Lower leg skin (tissue), 4 donors: Measurements from ENCODE around the gene ZNF793. TPM values are rescaled to one million over a fixed set of nuclear protein-coding genes. Genes with fewer than 3 reads are reported as not detected.

ENCODE experiments used
- DNase-seq, 2 donors: peaks; one replicate each; pipeline ENCODE4 v3.0.0-alpha.2; 2019; ENCODE audit warnings: low spot score in 2 of 2
- H3K4me3 ChIP-seq: fragments of 200-600 bp; sonication (generic); 2 replicates; pipeline ENCODE4 v1.5.1; 2017; ENCODE audit warnings: mild to moderate bottlenecking, low read depth; ENCODE audit not compliant: poor library complexity, severe bottlenecking
- POLR2A ChIP-seq, 2 donors: fragments of 450-650 bp; IDR thresholded peaks; one replicate each; pipeline ENCODE4 v1.6.1; 2016 to 2017; ENCODE audit warnings: antibody characterized with exemption in 2 of 2, mild to moderate bottlenecking in 1 of 2, moderate library complexity in 1 of 2
- WGBS, 2 donors: methylation state at CpG; one replicate each; pipeline ENCODE4 v1.1.5; 2018; 5-methylcytosine and 5-hydroxymethylcytosine counted together
- intact Hi-C: fragments of 100-400 bp; cut with DNase I; formaldehyde crosslinking; loops from one replicate; pipeline ENCODE4 v1.15.0; 2023; ENCODE audit warnings: low total_unique reads
- total RNA-seq, 4 donors: library from RNA; depleted of rRNA; stranded (reverse); fragments of >200 nt; gene quantifications; one replicate each; pipeline ENCODE4 v1.1.0, GENCODE V29; 2016

ZNF793 gene
- total RNA-seq, 4 donors from 2014 or later, result 2.2 to 5.3 (median 2.7) TPM

- H3K4me3 ChIP-seq, result no peak overlapping the region
- TF ChIP-seq POLR2A (IDR thresholded peaks at IDR 0.05), result no peak
- DNase-seq, result no peak
- whole genome bisulfite sequencing, 2 donors, result 73 to 79% methylated on average over 2 of the region's 2 CpGs
- intact Hi-C loops, result no loop called here
These were observed 76.6 kb downstream of the ZNF793 start for GRCh38 chr19:37583340-37583739.

Other genes with a start within 250 kb of the ZNF793 start
- 1 to 10 TPM; 3.3 to 7.8 (median 4.3) TPM for gene ZNF527, start 135.8 kb upstream of the ZNF793 start, total RNA-seq
- 1 to 10 TPM; 1.5 to 5.3 (median 4.3) TPM for gene ZNF569, start 39.5 kb upstream of the ZNF793 start, total RNA-seq
- 1 to 10 TPM; 2.7 to 6.6 (median 6.3) TPM for gene ZNF570, start 37.6 kb upstream of the ZNF793 start, total RNA-seq
- gene ZNF571, start 87.9 kb downstream of the ZNF793 start, total RNA-seq, result 1 to 10 TPM; 3.3 to 6.6 (median 4.5) TPM
- gene ZNF540, start 87.9 kb downstream of the ZNF793 start, total RNA-seq, result 1 to 10 TPM; 1.0 to 6.9 (median 2.0) TPM
- 10 to 100 TPM in 1 of 4 donors, 1 to 10 TPM in 3; 8.9 to 18.0 (median 9.5) TPM for gene ZFP30, start 148.5 kb downstream of the ZNF793 start, total RNA-seq
- 1 to 10 TPM; 1.9 to 6.9 (median 6.7) TPM for gene ZNF607, start 212.8 kb downstream of the ZNF793 start, total RNA-seq